ENCODE data around the gene TRPM2. TPM values are rescaled to one million over a fixed set of nuclear protein-coding genes. Genes with fewer than 3 reads are reported as not detected.

TRPM2 gene
- total RNA-seq, 1 donor from 2014 or later = under 0.01 TPM

DNA sequence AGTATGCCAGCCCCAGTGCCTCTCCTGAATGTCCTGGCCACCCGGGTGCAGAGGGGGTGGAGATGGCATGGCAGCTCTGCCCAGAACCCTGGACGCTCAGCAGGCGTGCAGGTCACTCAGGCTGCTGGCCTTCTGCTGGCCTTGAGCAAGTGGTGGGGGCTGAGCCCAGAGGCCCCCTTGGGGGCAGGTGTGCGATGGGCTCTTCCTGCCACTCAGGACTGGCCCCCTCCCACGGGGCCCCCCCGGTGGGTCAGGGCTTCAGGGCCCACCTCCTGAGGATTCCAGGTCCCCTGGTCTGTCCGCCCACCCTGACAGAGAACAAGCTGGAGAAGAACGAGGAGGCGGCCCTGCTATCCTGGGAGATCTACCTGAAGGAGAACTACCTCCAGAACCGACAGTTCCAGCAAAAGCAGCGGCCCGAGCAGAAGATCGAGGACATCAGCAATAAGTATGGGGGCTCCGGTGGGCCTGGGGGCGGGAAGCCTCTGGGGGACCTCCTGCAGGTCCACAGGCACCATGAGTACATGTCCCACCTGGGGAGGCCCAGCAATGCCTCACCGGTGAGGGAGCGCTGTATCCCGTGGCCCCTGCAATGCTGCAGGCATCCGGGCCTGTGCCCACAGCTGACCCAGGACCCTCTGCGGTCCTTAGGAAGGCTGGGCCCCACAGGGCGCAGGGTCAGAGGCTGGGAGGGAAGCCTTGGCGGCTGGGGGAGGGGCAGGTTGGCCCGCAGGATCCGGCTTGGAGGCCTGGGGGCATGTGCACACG is 64.9 kb downstream of the TRPM2 start:
- FAIRE-seq (no peak), DNase-seq (ENCODE audit: low read depth) (no peak)
- TF ChIP-seq, protein P1, sequence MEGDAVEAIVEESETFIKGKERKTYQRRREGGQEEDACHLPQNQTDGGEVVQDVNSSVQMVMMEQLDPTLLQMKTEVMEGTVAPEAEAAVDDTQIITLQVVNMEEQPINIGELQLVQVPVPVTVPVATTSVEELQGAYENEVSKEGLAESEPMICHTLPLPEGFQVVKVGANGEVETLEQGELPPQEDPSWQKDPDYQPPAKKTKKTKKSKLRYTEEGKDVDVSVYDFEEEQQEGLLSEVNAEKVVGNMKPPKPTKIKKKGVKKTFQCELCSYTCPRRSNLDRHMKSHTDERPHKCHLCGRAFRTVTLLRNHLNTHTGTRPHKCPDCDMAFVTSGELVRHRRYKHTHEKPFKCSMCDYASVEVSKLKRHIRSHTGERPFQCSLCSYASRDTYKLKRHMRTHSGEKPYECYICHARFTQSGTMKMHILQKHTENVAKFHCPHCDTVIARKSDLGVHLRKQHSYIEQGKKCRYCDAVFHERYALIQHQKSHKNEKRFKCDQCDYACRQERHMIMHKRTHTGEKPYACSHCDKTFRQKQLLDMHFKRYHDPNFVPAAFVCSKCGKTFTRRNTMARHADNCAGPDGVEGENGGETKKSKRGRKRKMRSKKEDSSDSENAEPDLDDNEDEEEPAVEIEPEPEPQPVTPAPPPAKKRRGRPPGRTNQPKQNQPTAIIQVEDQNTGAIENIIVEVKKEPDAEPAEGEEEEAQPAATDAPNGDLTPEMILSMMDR (IDR thresholded peaks at IDR 0.05; ENCODE audit: insufficient read depth, low read length, severe bottlenecking) = no peak
- Histone ChIP-seq H3K27me3 (ENCODE audit: control insufficient read depth, insufficient read depth, low read length) (no peaks in the 10 kb centered on the region), H3K4me3 (ENCODE audit: low read depth, low read length) (no peak overlapping the region), H3K36me3 (ENCODE audit: control insufficient read depth, insufficient read depth, low read length) (no peaks in the 10 kb centered on the region)

DNA sequence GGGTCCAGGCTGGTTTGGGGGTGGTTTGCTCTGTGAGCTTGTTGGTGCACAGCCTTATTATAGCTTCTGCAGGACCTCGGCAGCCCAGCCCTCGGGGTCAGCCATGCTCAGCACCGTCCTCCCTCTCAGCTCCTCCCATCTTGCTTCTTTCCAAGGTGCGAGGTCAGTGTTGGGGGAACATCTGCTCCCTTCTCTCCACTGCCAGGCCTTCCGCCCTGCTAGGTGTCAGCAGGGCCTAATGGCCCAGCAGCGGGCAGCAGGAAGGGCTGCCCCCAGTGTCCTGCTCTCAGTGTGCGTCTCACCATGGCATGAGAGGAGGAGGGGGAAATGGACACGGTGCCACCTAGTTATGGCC is 65.4 kb downstream of the TRPM2 start:
- TF ChIP-seq, protein P1 (IDR thresholded peaks at IDR 0.05; ENCODE audit: insufficient read depth, low read length, severe bottlenecking) = no peak
- Histone ChIP-seq H3K36me3 (ENCODE audit: control insufficient read depth, insufficient read depth, low read length) (no peaks in the 10 kb centered on the region), H3K4me3 (ENCODE audit: low read depth, low read length) (no peak overlapping the region), H3K27me3 (ENCODE audit: control insufficient read depth, insufficient read depth, low read length) (no peaks in the 10 kb centered on the region)
- FAIRE-seq (no peak), DNase-seq (ENCODE audit: low read depth) (no peak)

DNA sequence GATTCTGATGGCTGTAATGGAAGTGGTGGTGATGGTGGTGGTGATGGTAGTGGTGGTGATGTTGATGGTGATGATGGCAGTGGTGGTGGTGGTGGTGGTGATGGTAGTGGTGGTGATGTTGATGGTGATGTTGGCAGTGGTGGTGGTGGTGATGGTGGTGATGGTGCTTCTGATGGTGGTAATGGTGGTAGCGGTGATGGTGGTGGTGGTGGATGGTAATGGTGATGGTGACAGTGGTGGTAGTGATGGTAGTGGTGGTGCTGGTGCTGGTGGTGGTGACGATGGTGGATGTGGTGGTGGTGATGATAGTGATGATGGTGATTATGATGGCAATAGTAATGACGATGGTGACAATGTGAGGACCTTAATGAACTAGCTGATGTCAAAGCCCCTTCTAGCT is 66.3 kb downstream of the TRPM2 start:
- no peak for FAIRE-seq
- no peak overlapping the region for H3K4me3 ChIP-seq (ENCODE audit: low read depth, low read length)
- H3K27me3 ChIP-seq (ENCODE audit: control insufficient read depth, insufficient read depth, low read length) = no peaks in the 10 kb centered on the region
- no peaks in the 10 kb centered on the region for H3K36me3 ChIP-seq (ENCODE audit: control insufficient read depth, insufficient read depth, low read length)
- TF ChIP-seq, protein P1 (IDR thresholded peaks at IDR 0.05; ENCODE audit: insufficient read depth, low read length, severe bottlenecking) = no peak
- DNase-seq (ENCODE audit: low read depth) = no peak

DNA sequence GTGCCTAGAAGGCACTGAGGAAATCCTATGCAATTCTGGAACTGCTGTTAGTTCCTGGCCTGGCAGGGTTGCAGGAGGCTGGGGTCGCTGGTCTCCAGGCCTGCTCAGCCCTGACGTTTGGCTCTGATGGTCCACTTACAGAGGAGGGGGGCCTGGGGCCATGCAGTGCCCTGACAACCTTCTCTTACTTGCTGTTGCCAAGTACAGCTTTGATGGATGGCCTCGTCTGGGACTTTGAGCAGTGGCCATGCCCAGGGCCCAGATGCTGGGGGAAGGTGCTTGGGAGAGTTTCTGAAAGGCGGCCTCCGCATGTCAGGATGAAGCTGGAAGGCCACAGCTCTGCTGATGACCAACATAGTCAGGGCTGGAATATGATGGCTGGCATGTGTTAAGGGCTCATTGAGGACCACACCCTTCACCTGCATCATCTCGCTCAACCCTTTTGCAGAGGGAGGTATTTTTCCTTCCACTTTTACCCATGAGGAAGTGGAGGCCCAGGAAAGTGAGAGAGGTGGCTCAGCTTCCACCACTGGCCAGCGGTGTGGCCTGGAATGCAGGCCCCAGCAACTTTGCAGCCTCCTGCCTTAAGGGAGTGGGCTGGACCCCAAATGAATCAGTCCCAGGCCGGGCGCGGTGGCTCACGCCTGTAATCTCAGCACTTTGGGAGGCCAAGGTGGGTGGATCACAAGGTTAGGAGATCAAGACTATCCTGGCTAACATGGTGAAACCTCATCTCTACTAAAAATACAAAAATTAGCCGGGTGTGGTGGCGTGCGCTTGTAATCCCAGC is 67.2 kb downstream of the TRPM2 start:
- DNase-seq (ENCODE audit: low read depth) = no peak
- H3K4me3 ChIP-seq (ENCODE audit: low read depth, low read length) = no peak overlapping the region
- no peaks in the 10 kb centered on the region for H3K27me3 ChIP-seq (ENCODE audit: control insufficient read depth, insufficient read depth, low read length)
- TF ChIP-seq, protein P1 (IDR thresholded peaks at IDR 0.05; ENCODE audit: insufficient read depth, low read length, severe bottlenecking) = no peak
- H3K36me3 ChIP-seq (ENCODE audit: control insufficient read depth, insufficient read depth, low read length) = no peaks in the 10 kb centered on the region
- no peak for FAIRE-seq

DNA sequence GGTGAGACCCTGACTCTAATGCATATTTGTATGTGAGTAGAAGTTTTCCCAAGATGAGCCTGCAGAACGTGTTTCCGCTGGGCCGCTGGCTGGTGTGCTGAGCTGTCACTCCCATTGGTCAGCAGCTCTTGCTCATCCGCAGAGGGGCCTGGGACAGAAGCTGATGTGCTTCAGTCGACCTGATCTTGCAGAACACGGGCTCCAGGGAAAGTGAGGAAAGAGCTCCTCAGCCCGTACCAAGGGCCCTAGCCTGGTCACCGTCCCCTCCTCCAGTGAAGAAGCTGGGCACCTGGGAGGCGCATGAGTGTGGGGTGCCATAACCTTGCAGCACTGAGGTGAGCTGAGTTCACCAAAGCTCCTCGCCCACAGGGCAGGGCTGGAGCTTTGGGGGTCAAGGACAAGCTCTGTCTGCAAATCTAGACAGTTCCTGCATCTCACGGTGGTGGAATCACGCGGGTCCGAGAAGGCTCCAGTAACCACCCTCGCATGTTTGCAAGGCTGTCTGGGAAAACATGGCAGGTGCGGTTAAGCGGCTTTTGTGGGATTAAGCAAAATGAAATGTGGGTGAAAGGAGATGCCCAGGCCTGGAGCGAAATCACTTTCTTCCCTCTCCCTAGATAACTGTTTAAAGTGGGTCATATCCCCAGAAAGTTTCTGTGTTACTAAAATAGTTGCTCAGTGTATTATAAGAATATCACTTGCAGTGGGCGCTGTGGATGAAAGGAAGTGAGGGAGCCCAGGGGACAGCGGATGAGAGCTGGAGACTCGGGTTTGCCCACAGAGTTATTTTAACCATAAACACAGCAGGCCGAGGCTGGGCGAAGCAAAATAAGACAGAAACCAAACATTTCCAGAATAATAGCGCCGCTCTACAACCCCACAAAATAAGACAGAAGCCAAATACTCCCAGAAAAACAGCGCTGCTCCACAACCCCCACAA is 68.8 kb downstream of the TRPM2 start:
- H3K4me3 ChIP-seq (ENCODE audit: low read depth, low read length) = no peak overlapping the region
- FAIRE-seq = no peak
- no peaks in the 10 kb centered on the region for H3K36me3 ChIP-seq (ENCODE audit: control insufficient read depth, insufficient read depth, low read length)
- no peaks in the 10 kb centered on the region for H3K27me3 ChIP-seq (ENCODE audit: control insufficient read depth, insufficient read depth, low read length)
- no peak for DNase-seq (ENCODE audit: low read depth)
- TF ChIP-seq, protein P1 (IDR thresholded peaks at IDR 0.05; ENCODE audit: insufficient read depth, low read length, severe bottlenecking) = no peak

Measured in bronchial epithelial cell (primary cell).